Panc1 (cell line): Measurements from ENCODE around the gene SPRR2D.

Source experiments
- CTCF ChIP-seq: fragments of 450-650 bp; IDR thresholded peaks from 2 replicates; pipeline ENCODE4 v1.5.1; 2017; ENCODE audit warnings: mild to moderate bottlenecking
- POLR2AphosphoS5 ChIP-seq: IDR thresholded peaks from 2 replicates; pipeline ENCODE4 v1.6.1; 2012; ENCODE audit warnings: mild to moderate bottlenecking, low read depth, low read length, moderate library complexity
- SIN3A ChIP-seq: IDR thresholded peaks from 2 replicates; pipeline ENCODE4 v1.6.1; 2012; ENCODE audit warnings: low read depth, mild to moderate bottlenecking, low read length, moderate library complexity, borderline replicate concordance; ENCODE audit not compliant: insufficient read depth
- TCF7L2 ChIP-seq: IDR thresholded peaks from 2 replicates; pipeline ENCODE4 v1.6.1; 2011; ENCODE audit warnings: mild to moderate bottlenecking, low read depth, low read length, inconsistent platforms
- TF ChIP-seq, protein P1 (sequence below), 2 experiments: IDR thresholded peaks; 2 replicates each; pipeline ENCODE4 v1.6.1; 2011 to 2012; ENCODE audit warnings: low read depth in 2 of 2, control low read depth in 1 of 2, low read length in 1 of 2, mild to moderate bottlenecking in 1 of 2, moderate library complexity in 1 of 2; ENCODE audit not compliant: insufficient read depth in 1 of 2

- no peak for TF ChIP-seq CTCF
- no peak for TF ChIP-seq POLR2AphosphoS5
- TF ChIP-seq, protein P1, sequence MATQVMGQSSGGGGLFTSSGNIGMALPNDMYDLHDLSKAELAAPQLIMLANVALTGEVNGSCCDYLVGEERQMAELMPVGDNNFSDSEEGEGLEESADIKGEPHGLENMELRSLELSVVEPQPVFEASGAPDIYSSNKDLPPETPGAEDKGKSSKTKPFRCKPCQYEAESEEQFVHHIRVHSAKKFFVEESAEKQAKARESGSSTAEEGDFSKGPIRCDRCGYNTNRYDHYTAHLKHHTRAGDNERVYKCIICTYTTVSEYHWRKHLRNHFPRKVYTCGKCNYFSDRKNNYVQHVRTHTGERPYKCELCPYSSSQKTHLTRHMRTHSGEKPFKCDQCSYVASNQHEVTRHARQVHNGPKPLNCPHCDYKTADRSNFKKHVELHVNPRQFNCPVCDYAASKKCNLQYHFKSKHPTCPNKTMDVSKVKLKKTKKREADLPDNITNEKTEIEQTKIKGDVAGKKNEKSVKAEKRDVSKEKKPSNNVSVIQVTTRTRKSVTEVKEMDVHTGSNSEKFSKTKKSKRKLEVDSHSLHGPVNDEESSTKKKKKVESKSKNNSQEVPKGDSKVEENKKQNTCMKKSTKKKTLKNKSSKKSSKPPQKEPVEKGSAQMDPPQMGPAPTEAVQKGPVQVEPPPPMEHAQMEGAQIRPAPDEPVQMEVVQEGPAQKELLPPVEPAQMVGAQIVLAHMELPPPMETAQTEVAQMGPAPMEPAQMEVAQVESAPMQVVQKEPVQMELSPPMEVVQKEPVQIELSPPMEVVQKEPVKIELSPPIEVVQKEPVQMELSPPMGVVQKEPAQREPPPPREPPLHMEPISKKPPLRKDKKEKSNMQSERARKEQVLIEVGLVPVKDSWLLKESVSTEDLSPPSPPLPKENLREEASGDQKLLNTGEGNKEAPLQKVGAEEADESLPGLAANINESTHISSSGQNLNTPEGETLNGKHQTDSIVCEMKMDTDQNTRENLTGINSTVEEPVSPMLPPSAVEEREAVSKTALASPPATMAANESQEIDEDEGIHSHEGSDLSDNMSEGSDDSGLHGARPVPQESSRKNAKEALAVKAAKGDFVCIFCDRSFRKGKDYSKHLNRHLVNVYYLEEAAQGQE (IDR thresholded peaks at IDR 0.05; ENCODE audit: insufficient read depth in 1 of 2, low read depth in 2 of 2, low read length in 1 of 2): no peak
- TF ChIP-seq SIN3A: no peak
- no peak for TF ChIP-seq TCF7L2
Measured at GRCh38 chr1:153000294-153000693, 40.6 kb downstream of the SPRR2D start.
